ENCODE results near the gene TRAF3IP1. TPM values are rescaled to one million over a fixed set of nuclear protein-coding genes. Genes with fewer than 3 reads are reported as not detected.
"Not testable (repeated sequence)": the region's sequence is repeated elsewhere in the genome, so short reads cannot be mapped to it uniquely, and the experiment has no call there.

TRAF3IP1 gene, protein sequence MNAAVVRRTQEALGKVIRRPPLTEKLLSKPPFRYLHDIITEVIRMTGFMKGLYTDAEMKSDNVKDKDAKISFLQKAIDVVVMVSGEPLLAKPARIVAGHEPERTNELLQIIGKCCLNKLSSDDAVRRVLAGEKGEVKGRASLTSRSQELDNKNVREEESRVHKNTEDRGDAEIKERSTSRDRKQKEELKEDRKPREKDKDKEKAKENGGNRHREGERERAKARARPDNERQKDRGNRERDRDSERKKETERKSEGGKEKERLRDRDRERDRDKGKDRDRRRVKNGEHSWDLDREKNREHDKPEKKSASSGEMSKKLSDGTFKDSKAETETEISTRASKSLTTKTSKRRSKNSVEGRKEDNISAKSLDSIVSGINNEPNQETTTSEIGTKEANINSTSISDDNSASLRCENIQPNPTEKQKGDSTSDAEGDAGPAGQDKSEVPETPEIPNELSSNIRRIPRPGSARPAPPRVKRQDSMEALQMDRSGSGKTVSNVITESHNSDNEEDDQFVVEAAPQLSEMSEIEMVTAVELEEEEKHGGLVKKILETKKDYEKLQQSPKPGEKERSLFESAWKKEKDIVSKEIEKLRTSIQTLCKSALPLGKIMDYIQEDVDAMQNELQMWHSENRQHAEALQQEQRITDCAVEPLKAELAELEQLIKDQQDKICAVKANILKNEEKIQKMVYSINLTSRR
- 16.0 and 18.4 TPM in 2 replicates for total RNA-seq (2014; rRNA removed; shearing (Covaris generic); ENCODE audit: low replicate concordance)

DNA sequence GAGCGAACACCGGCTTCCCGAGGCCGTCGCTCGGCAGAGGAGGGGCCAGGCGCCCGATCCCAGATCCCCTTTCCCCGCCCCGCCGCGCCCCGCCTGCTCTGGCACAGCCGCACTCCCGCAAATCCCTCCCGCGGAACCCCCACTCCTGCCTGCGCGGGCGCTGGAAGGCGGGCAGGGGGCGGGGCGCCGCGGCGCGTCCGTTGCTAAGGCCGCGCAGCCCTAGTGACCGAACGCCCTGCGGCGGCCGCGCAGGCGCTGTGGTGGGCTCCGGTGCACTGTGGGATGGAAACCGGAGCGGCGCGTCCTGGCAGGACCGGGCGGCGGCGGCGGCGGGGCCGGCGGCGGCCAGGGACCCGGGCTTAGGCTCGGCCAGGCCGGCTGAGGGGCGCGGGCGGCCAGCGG lies at the start of gene TRAF3IP1:
Gene TRAF3IP1, plus strand, starts transcription at position 273 of the 402 bp plus-strand sequence. CDS start 145 bp downstream, outside the sequence.
- Histone ChIP-seq H3K36me3 (ENCODE audit: insufficient read depth, low read length) (0 out of 2 replicates have a peak, but pooled peaks cover 5% of the 10 kb centered on the region), H3K9me2 (replicated peaks; ENCODE audit: insufficient read depth, low read length) (no peaks in the 10 kb centered on the region), H3K79me2 (ENCODE audit: low read length) (peaks cover 35% of the 10 kb centered on the region), H3K4me1 (ENCODE audit: low read length) (peaks cover 16% of the 10 kb centered on the region), H4K20me1 (ENCODE audit: insufficient read depth, low read depth, low read length) (no peaks in the 10 kb centered on the region), H3K9me3 (ENCODE audit: low read length) (no peaks in the 10 kb centered on the region), H3K9ac (ENCODE audit: low read length) (peak within 1 kb of the TSS; percentile 67), H3K4me3 (ENCODE audit: low read length) (peak within 1 kb of the TSS; percentile 69), H3K4me2 (ENCODE audit: low read depth, low read length, poor library complexity, severe bottlenecking) (peak within 1 kb of the TSS; percentile 73), H3K27ac (ENCODE audit: low read length) (0 out of 2 replicates have a peak within 1 kb of the TSS, but pooled peaks have one; percentile 28), H2AFZ (ENCODE audit: low read length) (peak within 1 kb of the TSS; percentile 26), H3K27me3 (ENCODE audit: low read length) (no peaks in the 10 kb centered on the region)
- peak; percentile 93 for DNase-seq

DNA sequence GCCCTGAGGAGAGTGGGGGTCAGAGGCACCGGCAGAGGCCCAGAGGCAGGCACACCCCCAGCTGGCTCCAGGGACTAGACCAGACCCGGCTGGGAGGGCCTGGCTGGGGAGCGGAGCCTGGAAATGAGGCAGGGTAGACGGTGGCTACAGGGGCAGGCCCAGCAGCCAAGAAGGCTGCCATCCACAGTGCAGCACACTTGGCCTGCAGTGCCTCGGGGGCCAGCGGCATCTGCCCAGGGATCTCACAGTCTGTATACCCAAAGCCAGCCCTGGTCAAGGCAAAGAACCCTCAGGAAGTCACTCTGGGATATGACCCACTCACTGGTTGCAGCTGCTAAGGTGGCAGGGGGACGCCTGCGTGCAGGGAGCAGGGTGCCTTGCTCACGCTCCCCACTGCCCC lies 49.7 kb upstream of the TRAF3IP1 start:
- Histone ChIP-seq H3K9me3 (ENCODE audit: low read length) (no peaks in the 10 kb centered on the region), H3K79me2 (ENCODE audit: low read length) (no peaks in the 10 kb centered on the region), H3K9me2 (replicated peaks; ENCODE audit: insufficient read depth, low read length) (no peaks in the 10 kb centered on the region), H3K4me3 (ENCODE audit: low read length) (no peak overlapping the region), H4K20me1 (ENCODE audit: insufficient read depth, low read depth, low read length) (no peaks in the 10 kb centered on the region), H3K36me3 (ENCODE audit: insufficient read depth, low read length) (peaks cover 22% of the 10 kb centered on the region), H2AFZ (ENCODE audit: low read length) (no peak overlapping the region), H3K4me2 (ENCODE audit: low read depth, low read length, poor library complexity, severe bottlenecking) (no peak overlapping the region), H3K27ac (ENCODE audit: low read length) (no peak overlapping the region), H3K9ac (ENCODE audit: low read length) (no peak overlapping the region), H3K27me3 (ENCODE audit: low read length) (no peaks in the 10 kb centered on the region), H3K4me1 (ENCODE audit: low read length) (no peaks in the 10 kb centered on the region)
- no peak for DNase-seq

DNA sequence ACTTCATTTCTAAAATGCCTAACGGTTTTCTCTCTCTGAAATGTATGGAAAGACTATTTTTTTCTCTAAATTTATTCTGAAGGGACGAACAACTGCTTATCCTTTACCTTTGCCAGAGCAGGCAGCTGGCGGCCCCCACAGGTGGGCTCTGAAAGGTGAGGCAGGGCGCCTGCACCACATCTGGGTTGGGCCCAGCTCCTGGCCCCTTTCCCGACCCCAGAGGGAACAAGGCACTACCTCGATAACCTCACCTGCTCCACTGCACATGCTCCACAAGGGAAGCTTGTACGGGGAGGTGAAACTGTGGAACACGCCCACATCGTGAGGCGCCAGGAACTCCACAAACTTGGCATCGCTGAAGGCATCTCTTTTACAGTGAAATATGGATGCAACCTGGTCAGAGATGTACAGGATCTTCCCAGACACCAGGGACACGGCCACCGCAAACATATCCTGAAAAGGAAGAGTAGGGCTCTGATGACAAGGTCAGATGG lies 49.2 kb upstream of the TRAF3IP1 start:
- H2AFZ ChIP-seq (ENCODE audit: low read length), result no peak overlapping the region
- no peak overlapping the region for H3K9ac ChIP-seq (ENCODE audit: low read length)
- H3K4me3 ChIP-seq (ENCODE audit: low read length), result no peak overlapping the region
- no peak overlapping the region for H3K27ac ChIP-seq (ENCODE audit: low read length)
- no peak for DNase-seq
- H3K4me2 ChIP-seq (ENCODE audit: low read depth, low read length, poor library complexity, severe bottlenecking), result no peak overlapping the region
- no peaks in the 10 kb centered on the region for H3K9me3 ChIP-seq (ENCODE audit: low read length)
- H3K27me3 ChIP-seq (ENCODE audit: low read length), result no peaks in the 10 kb centered on the region
- H3K9me2 ChIP-seq (replicated peaks; ENCODE audit: insufficient read depth, low read length), result no peaks in the 10 kb centered on the region
- no peaks in the 10 kb centered on the region for H3K79me2 ChIP-seq (ENCODE audit: low read length)
- H3K4me1 ChIP-seq (ENCODE audit: low read length), result no peaks in the 10 kb centered on the region
- no peaks in the 10 kb centered on the region for H4K20me1 ChIP-seq (ENCODE audit: insufficient read depth, low read depth, low read length)
- peaks cover 22% of the 10 kb centered on the region for H3K36me3 ChIP-seq (ENCODE audit: insufficient read depth, low read length)

DNA sequence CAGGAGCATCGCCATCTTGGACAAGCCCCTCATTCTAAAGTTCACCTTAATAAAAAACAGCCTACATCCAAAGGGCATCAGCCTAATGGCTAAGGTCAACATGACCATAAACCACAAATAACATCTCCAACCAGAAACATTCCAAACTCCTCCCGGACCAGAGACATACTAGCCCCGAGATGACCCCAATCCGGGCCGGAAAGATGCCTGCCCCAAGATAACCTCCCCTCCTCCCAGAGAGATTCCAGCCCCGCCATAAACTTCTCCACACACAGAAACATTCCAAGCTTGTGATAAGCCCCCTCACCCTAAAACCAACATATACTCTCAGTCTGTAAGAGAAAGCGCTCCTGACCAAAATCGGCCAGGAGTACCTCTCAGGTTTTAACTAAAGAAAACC lies 48.6 kb upstream of the TRAF3IP1 start:
- peaks cover 24% of the 10 kb centered on the region; the same call in 1 of the 2 replicates for H3K36me3 ChIP-seq (ENCODE audit: insufficient read depth, low read length)
- not testable (repeated sequence) for H3K4me3 ChIP-seq (ENCODE audit: low read length); DNase-seq; H3K9ac ChIP-seq (ENCODE audit: low read length); H3K79me2 ChIP-seq (ENCODE audit: low read length); H3K27ac ChIP-seq (ENCODE audit: low read length); H3K4me2 ChIP-seq (ENCODE audit: low read depth, low read length, poor library complexity, severe bottlenecking); H3K9me3 ChIP-seq (ENCODE audit: low read length); H4K20me1 ChIP-seq (ENCODE audit: insufficient read depth, low read depth, low read length); H2AFZ ChIP-seq (ENCODE audit: low read length); H3K4me1 ChIP-seq (ENCODE audit: low read length); H3K9me2 ChIP-seq (replicated peaks; ENCODE audit: insufficient read depth, low read length); H3K27me3 ChIP-seq (ENCODE audit: low read length)

DNA sequence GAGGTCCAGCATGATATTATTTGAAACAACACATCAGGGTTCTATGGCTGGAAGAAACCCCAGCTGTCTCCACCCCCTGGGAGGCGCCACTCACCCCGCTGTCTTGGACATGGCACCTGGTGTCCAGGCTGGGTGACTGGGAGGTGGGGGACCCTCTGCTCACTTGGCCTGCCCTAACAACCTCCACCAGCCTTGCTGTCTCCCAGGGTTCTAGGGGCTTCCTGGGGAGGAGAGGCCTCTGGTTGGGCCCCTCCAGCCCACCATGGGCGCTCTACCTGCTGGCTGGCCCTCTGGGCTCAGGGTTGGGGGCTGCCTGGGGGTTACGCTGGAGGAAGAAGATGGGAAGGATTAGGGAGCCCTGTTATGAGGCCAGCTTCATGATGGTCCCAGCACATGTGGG lies 48.2 kb upstream of the TRAF3IP1 start:
- no peak for DNase-seq
- H2AFZ ChIP-seq (ENCODE audit: low read length), result no peak overlapping the region
- no peaks in the 10 kb centered on the region for H3K4me1 ChIP-seq (ENCODE audit: low read length)
- H3K4me2 ChIP-seq (ENCODE audit: low read depth, low read length, poor library complexity, severe bottlenecking), result no peak overlapping the region
- peaks cover 24% of the 10 kb centered on the region; the same call in 1 of the 2 replicates for H3K36me3 ChIP-seq (ENCODE audit: insufficient read depth, low read length)
- no peaks in the 10 kb centered on the region for H4K20me1 ChIP-seq (ENCODE audit: insufficient read depth, low read depth, low read length)
- no peak overlapping the region for H3K9ac ChIP-seq (ENCODE audit: low read length)
- no peaks in the 10 kb centered on the region for H3K27me3 ChIP-seq (ENCODE audit: low read length)
- no peak overlapping the region for H3K27ac ChIP-seq (ENCODE audit: low read length)
- H3K79me2 ChIP-seq (ENCODE audit: low read length), result peaks cover 3% of the 10 kb centered on the region; the same call in 1 of the 2 replicates
- H3K9me2 ChIP-seq (replicated peaks; ENCODE audit: insufficient read depth, low read length), result no peaks in the 10 kb centered on the region
- no peaks in the 10 kb centered on the region for H3K9me3 ChIP-seq (ENCODE audit: low read length)
- no peak overlapping the region for H3K4me3 ChIP-seq (ENCODE audit: low read length)

DNA sequence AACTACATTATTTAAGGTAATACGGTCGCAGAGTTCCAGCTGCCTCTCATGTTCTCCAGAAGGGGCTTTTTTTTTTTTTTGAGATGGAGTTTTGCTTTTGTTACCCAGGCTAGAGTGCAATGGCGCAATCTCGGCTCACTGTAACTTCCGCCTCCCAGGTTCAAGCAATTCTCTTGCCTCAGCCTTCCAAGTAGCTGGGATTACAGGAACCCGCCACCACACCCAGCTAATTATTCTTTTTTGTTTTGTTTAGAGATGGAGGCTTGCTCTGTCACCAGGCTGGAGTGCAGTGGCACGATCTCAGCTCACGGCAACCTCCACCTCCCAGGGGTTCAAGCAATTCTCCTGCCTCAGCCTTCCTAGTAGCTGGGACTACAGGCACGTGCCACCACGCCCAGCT lies 46.9 kb upstream of the TRAF3IP1 start:
- not testable (repeated sequence) for H3K27me3 ChIP-seq (ENCODE audit: low read length); H3K27ac ChIP-seq (ENCODE audit: low read length); H2AFZ ChIP-seq (ENCODE audit: low read length); DNase-seq; H3K4me2 ChIP-seq (ENCODE audit: low read depth, low read length, poor library complexity, severe bottlenecking); H3K9ac ChIP-seq (ENCODE audit: low read length); H3K9me3 ChIP-seq (ENCODE audit: low read length); H3K9me2 ChIP-seq (replicated peaks; ENCODE audit: insufficient read depth, low read length); H4K20me1 ChIP-seq (ENCODE audit: insufficient read depth, low read depth, low read length); H3K4me1 ChIP-seq (ENCODE audit: low read length); H3K4me3 ChIP-seq (ENCODE audit: low read length)
- Histone ChIP-seq H3K36me3 (ENCODE audit: insufficient read depth, low read length) (peaks cover 20% of the 10 kb centered on the region; the same call in 1 of the 2 replicates), H3K79me2 (ENCODE audit: low read length) (peaks cover 13% of the 10 kb centered on the region)

DNA sequence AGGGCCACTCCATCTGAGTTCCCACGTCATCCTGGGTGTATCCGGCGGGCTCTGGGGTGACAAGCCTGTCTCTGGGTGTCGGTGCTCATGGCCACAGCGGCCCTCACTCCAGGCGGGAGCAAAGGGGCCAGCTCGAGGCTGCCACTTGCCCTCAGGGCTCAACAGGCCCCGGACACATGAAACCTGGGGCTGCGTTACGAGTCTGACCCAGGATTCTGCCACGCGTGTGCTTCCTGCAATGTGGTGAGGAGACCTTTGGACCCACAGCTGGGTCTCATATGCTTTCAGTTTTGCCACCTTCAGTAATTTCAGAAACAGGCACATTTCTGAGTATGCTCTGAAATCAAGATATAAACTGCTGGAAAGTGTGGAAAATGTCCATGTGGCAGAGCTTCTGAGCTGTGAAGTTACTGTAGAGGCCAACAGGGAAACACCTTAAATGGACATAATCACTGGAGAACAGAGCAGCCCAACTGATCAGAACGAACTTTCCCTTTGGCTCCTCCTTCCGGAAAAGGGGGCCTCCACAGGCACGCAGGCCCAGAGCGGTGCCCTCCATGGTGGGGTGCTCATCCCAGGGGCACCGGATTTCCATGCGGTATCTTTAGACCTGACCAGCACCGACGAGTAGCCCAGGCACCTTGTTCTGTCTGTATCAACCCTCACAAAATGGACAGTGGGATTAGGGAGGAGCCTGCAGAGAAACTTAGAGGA lies 46.0 kb upstream of the TRAF3IP1 start:
- Histone ChIP-seq H3K36me3 (ENCODE audit: insufficient read depth, low read length) (peaks cover 20% of the 10 kb centered on the region; the same call in 1 of the 2 replicates), H3K4me1 (ENCODE audit: low read length) (no peaks in the 10 kb centered on the region), H3K27me3 (ENCODE audit: low read length) (no peaks in the 10 kb centered on the region), H4K20me1 (ENCODE audit: insufficient read depth, low read depth, low read length) (peaks cover 6% of the 10 kb centered on the region; the same call in 1 of the 2 replicates), H3K4me3 (ENCODE audit: low read length) (no peak overlapping the region), H3K9me3 (ENCODE audit: low read length) (no peaks in the 10 kb centered on the region), H2AFZ (ENCODE audit: low read length) (no peak overlapping the region), H3K9me2 (replicated peaks; ENCODE audit: insufficient read depth, low read length) (no peaks in the 10 kb centered on the region), H3K9ac (ENCODE audit: low read length) (no peak overlapping the region), H3K79me2 (ENCODE audit: low read length) (peaks cover 22% of the 10 kb centered on the region), H3K4me2 (ENCODE audit: low read depth, low read length, poor library complexity, severe bottlenecking) (no peak overlapping the region), H3K27ac (ENCODE audit: low read length) (no peak overlapping the region)
- DNase-seq, result no peak

Measured in Karpas-422 (cell line).